Gastrocnemius medialis (tissue), 4 donors: Measurements from ENCODE around the gene GRPEL2.

Source experiments
- CTCF ChIP-seq, 5 experiments: fragments of 450-650 bp in 3 of 5; fragments of 200-600 bp in 2 of 5; sonication (generic) in 2 of 5; IDR thresholded peaks in 4 of 5; conservative IDR thresholded peaks in 1 of 5; 1 replicate in 4 of 5; 2 replicates in 1 of 5; pipeline ENCODE4 v1.5.1; 2016 to 2019; ENCODE audit warnings: antibody characterized with exemption in 5 of 5, mild to moderate bottlenecking in 3 of 5, moderate library complexity in 3 of 5
- POLR2A ChIP-seq, 2 donors: fragments of 450-650 bp; IDR thresholded peaks; one replicate each; pipeline ENCODE4 v1.6.1; 2017; ENCODE audit warnings: antibody characterized with exemption in 2 of 2, mild to moderate bottlenecking in 2 of 2, moderate library complexity in 2 of 2

DNA sequence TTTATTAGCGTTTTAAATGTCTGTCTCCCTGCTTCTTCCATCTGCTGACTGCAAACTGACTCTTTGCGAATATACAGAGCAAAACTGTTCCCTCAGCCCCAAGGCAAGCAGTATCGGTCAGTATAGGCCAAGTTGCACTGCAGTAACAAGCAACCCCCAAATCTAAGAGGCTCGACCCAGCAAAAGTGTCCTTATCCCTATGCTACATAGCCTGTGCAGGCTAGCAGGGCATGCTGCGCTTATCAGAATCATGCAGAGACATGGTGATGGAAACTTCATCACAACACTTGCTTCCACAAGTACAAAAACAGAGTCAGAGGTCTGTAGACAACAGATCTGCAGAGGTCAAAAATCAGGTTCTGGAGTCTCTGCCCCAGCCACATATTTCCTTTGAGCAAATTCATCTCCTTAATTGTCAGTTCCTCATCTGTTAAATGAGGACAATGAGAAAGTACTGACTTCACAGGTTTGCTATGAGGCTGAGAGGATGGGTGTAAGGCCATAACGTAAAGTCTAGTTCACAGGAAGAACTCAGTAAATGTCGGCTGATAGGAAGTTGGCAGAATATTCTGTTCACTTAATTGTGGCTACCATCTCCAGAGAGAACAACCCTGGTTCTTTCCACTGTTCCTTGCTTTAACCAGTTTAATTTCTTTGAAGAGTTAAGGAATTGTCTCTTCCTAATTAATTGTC, 43.3 kb downstream of the GRPEL2 start:
- TF ChIP-seq CTCF (IDR thresholded peaks at IDR 0.05 in 4 of 5, conservative IDR thresholded peaks at IDR 0.05 in 1 of 5) (no peak), POLR2A (IDR thresholded peaks at IDR 0.05) (no peak)
